OCI-LY1 (cell line): Measurements from ENCODE around the gene ANKRD42.

Source experiments
- EZH2 ChIP-seq: fragments of 200-600 bp; sonication (generic), shearing (Covaris generic); IDR thresholded peaks from 2 replicates; pipeline ENCODE4 v1.8.0; 2017; ENCODE audit warnings: borderline replicate concordance, mixed run types, mild to moderate bottlenecking, antibody characterized with exemption, low read length, moderate library complexity, mixed read lengths
- TF ChIP-seq, protein P1 (sequence below): fragments of 200-600 bp; sonication (generic), shearing (Covaris generic); IDR thresholded peaks from 2 replicates; pipeline ENCODE4 v1.5.1; 2017; ENCODE audit warnings: mild to moderate bottlenecking, antibody characterized with exemption, low read length, moderate library complexity, mixed read lengths

DNA sequence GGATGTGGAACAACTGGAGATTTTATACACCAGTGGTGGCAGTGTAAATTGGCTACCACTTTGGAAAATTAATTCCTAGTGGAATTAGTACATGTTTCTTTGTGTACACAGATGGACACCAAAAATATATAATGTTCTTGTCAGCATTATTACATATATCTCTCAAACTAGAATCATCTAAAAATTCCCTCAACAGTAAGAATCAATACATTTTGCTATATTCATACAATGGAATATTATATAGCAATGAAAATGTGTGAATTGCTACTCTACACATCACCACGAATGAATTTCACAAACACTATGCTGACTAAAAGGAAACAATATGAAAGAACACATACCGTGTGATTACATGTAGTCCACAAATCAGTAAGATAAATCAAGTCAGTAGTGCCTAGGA lies 58.8 kb downstream of the ANKRD42 start:
- TF ChIP-seq, protein P1, sequence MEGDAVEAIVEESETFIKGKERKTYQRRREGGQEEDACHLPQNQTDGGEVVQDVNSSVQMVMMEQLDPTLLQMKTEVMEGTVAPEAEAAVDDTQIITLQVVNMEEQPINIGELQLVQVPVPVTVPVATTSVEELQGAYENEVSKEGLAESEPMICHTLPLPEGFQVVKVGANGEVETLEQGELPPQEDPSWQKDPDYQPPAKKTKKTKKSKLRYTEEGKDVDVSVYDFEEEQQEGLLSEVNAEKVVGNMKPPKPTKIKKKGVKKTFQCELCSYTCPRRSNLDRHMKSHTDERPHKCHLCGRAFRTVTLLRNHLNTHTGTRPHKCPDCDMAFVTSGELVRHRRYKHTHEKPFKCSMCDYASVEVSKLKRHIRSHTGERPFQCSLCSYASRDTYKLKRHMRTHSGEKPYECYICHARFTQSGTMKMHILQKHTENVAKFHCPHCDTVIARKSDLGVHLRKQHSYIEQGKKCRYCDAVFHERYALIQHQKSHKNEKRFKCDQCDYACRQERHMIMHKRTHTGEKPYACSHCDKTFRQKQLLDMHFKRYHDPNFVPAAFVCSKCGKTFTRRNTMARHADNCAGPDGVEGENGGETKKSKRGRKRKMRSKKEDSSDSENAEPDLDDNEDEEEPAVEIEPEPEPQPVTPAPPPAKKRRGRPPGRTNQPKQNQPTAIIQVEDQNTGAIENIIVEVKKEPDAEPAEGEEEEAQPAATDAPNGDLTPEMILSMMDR, result no peak
- TF ChIP-seq EZH2, result no peak
